WTC11 (cell line): Measurements from ENCODE around the gene GPR37.

Experiments
- CBFB ChIP-seq: sonication (generic); formaldehyde crosslinking; IDR thresholded peaks from 2 replicates; pipeline ENCODE4 v1.8.1; 2022; ENCODE audit warnings: mild to moderate bottlenecking, low read depth, missing genetic modification reagents
- CREM ChIP-seq: sonication (generic); formaldehyde crosslinking; IDR thresholded peaks from 2 replicates; pipeline ENCODE4 v1.8.1; 2022; ENCODE audit warnings: mild to moderate bottlenecking, missing genetic modification reagents, moderate library complexity
- ESRRA ChIP-seq: sonication (generic); formaldehyde crosslinking; IDR thresholded peaks from 2 replicates; pipeline ENCODE4 v1.8.1; 2022; ENCODE audit warnings: mild to moderate bottlenecking, missing genetic modification reagents, borderline replicate concordance
- ETV6 ChIP-seq: sonication (generic); formaldehyde crosslinking; IDR thresholded peaks from 2 replicates; pipeline ENCODE4 v1.8.1; 2022; ENCODE audit warnings: mild to moderate bottlenecking, missing genetic modification reagents
- JUN ChIP-seq: sonication (generic); formaldehyde crosslinking; IDR thresholded peaks from 2 replicates; pipeline ENCODE4 v1.8.0; 2023; ENCODE audit warnings: mild to moderate bottlenecking, missing genetic modification reagents
- NR1H2 ChIP-seq: sonication (generic); formaldehyde crosslinking; IDR thresholded peaks from 2 replicates; pipeline ENCODE4 v1.9.0; 2021; ENCODE audit warnings: mild to moderate bottlenecking, moderate library complexity, missing genetic modification reagents
- NR2C2 ChIP-seq: sonication (generic); formaldehyde crosslinking; IDR thresholded peaks from 2 replicates; pipeline ENCODE4 v1.8.0; 2022; ENCODE audit warnings: mild to moderate bottlenecking, missing genetic modification reagents
- ZNF263 ChIP-seq: sonication (generic); formaldehyde crosslinking; IDR thresholded peaks from 2 replicates; pipeline ENCODE4 v1.8.1; 2022; ENCODE audit warnings: low read depth, mild to moderate bottlenecking, moderate library complexity, missing genetic modification reagents
- TF ChIP-seq, protein P1 (sequence below): fragments of 200-600 bp; IDR thresholded peaks from 2 replicates; pipeline ENCODE4 v1.8.0; 2022; ENCODE audit warnings: antibody characterized with exemption
- TF ChIP-seq, protein P2 (sequence below): sonication (generic); formaldehyde crosslinking; IDR thresholded peaks from 2 replicates; pipeline ENCODE4 v1.8.1; 2023; ENCODE audit warnings: mild to moderate bottlenecking, moderate library complexity, missing genetic modification reagents
- TF ChIP-seq, protein P3 (sequence below): sonication (generic); formaldehyde crosslinking; IDR thresholded peaks from 2 replicates; pipeline ENCODE4 v1.8.1; 2023; ENCODE audit warnings: mild to moderate bottlenecking, missing genetic modification reagents, borderline replicate concordance
- TF ChIP-seq, protein P4 (sequence below): sonication (generic); formaldehyde crosslinking; IDR thresholded peaks from 2 replicates; pipeline ENCODE4 v1.8.1; 2022; ENCODE audit warnings: mild to moderate bottlenecking, moderate library complexity, missing genetic modification reagents
- TF ChIP-seq, protein P5 (sequence below): sonication (generic); formaldehyde crosslinking; IDR thresholded peaks from 2 replicates; pipeline ENCODE4 v1.8.0; 2022; ENCODE audit warnings: mild to moderate bottlenecking, missing genetic modification reagents

DNA sequence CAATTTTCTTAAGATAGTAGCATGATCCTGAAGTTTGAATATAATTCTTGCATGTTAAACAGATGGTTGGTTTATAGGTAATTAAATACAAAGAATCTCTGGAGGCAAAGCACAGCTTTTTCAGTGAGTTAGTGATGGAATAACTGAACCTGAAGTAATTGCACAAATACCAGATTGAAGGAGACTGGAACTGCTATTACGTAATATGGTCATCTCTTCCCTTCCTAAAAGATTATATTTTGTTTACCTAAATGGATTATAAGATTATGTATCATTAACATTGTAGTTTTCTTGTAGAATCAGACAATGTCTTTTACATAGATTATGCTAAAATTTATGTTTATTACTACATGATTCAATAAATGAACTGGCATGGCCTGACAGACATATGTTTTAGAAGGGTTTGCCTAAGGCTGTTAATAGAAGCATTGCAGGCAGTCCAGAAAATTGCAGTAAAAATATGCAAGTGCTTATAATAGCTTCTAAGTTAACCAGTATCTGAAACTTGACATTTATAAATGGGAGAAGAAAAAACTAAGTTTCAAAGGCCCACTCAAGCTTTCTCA, 35.8 kb upstream of the GPR37 start:
- TF ChIP-seq ESRRA (CRISPR knock-in tag) (no peak), JUN (CRISPR knock-in tag) (no peak), CREM (CRISPR knock-in tag) (no peak), NR2C2 (CRISPR knock-in tag) (no peak), NR1H2 (CRISPR knock-in tag) (no peak), ETV6 (CRISPR knock-in tag) (no peak), ZNF263 (CRISPR knock-in tag) (no peak), CBFB (CRISPR knock-in tag) (no peak)
- TF ChIP-seq, protein P1, sequence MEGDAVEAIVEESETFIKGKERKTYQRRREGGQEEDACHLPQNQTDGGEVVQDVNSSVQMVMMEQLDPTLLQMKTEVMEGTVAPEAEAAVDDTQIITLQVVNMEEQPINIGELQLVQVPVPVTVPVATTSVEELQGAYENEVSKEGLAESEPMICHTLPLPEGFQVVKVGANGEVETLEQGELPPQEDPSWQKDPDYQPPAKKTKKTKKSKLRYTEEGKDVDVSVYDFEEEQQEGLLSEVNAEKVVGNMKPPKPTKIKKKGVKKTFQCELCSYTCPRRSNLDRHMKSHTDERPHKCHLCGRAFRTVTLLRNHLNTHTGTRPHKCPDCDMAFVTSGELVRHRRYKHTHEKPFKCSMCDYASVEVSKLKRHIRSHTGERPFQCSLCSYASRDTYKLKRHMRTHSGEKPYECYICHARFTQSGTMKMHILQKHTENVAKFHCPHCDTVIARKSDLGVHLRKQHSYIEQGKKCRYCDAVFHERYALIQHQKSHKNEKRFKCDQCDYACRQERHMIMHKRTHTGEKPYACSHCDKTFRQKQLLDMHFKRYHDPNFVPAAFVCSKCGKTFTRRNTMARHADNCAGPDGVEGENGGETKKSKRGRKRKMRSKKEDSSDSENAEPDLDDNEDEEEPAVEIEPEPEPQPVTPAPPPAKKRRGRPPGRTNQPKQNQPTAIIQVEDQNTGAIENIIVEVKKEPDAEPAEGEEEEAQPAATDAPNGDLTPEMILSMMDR: no peak
- TF ChIP-seq, protein P2, sequence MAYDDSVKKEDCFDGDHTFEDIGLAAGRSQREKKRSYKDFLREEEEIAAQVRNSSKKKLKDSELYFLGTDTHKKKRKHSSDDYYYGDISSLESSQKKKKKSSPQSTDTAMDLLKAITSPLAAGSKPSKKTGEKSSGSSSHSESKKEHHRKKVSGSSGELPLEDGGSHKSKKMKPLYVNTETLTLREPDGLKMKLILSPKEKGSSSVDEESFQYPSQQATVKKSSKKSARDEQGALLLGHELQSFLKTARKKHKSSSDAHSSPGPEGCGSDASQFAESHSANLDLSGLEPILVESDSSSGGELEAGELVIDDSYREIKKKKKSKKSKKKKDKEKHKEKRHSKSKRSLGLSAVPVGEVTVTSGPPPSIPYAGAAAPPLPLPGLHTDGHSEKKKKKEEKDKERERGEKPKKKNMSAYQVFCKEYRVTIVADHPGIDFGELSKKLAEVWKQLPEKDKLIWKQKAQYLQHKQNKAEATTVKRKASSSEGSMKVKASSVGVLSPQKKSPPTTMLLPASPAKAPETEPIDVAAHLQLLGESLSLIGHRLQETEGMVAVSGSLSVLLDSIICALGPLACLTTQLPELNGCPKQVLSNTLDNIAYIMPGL (CRISPR knock-in tag): no peak
- TF ChIP-seq, protein P3, sequence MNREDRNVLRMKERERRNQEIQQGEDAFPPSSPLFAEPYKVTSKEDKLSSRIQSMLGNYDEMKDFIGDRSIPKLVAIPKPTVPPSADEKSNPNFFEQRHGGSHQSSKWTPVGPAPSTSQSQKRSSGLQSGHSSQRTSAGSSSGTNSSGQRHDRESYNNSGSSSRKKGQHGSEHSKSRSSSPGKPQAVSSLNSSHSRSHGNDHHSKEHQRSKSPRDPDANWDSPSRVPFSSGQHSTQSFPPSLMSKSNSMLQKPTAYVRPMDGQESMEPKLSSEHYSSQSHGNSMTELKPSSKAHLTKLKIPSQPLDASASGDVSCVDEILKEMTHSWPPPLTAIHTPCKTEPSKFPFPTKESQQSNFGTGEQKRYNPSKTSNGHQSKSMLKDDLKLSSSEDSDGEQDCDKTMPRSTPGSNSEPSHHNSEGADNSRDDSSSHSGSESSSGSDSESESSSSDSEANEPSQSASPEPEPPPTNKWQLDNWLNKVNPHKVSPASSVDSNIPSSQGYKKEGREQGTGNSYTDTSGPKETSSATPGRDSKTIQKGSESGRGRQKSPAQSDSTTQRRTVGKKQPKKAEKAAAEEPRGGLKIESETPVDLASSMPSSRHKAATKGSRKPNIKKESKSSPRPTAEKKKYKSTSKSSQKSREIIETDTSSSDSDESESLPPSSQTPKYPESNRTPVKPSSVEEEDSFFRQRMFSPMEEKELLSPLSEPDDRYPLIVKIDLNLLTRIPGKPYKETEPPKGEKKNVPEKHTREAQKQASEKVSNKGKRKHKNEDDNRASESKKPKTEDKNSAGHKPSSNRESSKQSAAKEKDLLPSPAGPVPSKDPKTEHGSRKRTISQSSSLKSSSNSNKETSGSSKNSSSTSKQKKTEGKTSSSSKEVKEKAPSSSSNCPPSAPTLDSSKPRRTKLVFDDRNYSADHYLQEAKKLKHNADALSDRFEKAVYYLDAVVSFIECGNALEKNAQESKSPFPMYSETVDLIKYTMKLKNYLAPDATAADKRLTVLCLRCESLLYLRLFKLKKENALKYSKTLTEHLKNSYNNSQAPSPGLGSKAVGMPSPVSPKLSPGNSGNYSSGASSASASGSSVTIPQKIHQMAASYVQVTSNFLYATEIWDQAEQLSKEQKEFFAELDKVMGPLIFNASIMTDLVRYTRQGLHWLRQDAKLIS (CRISPR knock-in tag): no peak
- TF ChIP-seq, protein P4, sequence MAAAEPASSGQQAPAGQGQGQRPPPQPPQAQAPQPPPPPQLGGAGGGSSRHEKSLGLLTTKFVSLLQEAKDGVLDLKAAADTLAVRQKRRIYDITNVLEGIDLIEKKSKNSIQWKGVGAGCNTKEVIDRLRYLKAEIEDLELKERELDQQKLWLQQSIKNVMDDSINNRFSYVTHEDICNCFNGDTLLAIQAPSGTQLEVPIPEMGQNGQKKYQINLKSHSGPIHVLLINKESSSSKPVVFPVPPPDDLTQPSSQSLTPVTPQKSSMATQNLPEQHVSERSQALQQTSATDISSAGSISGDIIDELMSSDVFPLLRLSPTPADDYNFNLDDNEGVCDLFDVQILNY (CRISPR knock-in tag): no peak
- TF ChIP-seq, protein P5, sequence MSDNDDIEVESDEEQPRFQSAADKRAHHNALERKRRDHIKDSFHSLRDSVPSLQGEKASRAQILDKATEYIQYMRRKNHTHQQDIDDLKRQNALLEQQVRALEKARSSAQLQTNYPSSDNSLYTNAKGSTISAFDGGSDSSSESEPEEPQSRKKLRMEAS (CRISPR knock-in tag): no peak
